Calu3 (cell line): ENCODE results near the gene KIZ. TPM values are rescaled to one million over a fixed set of nuclear protein-coding genes. Genes with fewer than 3 reads are reported as not detected.

Experiments used
- BruUV-seq: library from RNA; stranded (reverse); fragments of 400-500 nt; replicated peaks from 2 replicates; lab custom pipeline; 2021; lab: Mats Ljungman, UMichigan
- CTCF ChIA-PET: fragments of 300-600 bp; sonication (Branson Sonifier 250); formaldehyde crosslinking; loops from one replicate; lab custom pipeline; 2022; ENCODE audit warnings: antibody characterized with exemption; lab: Charles Lee
- DNase-seq: peaks from one replicate; pipeline ENCODE4 v3.0.0; 2022
- H3K27ac Mint-ChIP-seq: one replicate; pipeline ENCODE4 v1.8.0; 2022; ENCODE audit warnings: mixed read lengths; ENCODE audit not compliant: unreplicated experiment
- H3K27me3 Mint-ChIP-seq: one replicate; pipeline ENCODE4 v1.8.0; 2022; ENCODE audit warnings: mixed read lengths; ENCODE audit not compliant: unreplicated experiment
- H3K36me3 Mint-ChIP-seq: one replicate; pipeline ENCODE4 v1.8.0; 2022; ENCODE audit warnings: mild to moderate bottlenecking, moderate library complexity, mixed read lengths; ENCODE audit not compliant: insufficient read depth, unreplicated experiment
- H3K4me1 Mint-ChIP-seq: one replicate; pipeline ENCODE4 v1.8.0; 2022; ENCODE audit warnings: mild to moderate bottlenecking, low read depth, mixed read lengths; ENCODE audit not compliant: unreplicated experiment
- H3K4me3 Mint-ChIP-seq: one replicate; pipeline ENCODE4 v1.8.0; 2022; ENCODE audit warnings: mild to moderate bottlenecking, low read depth, moderate library complexity, mixed read lengths; ENCODE audit not compliant: unreplicated experiment
- H3K9me3 Mint-ChIP-seq: one replicate; pipeline ENCODE4 v1.8.0; 2022; ENCODE audit warnings: low read depth, mixed read lengths; ENCODE audit not compliant: unreplicated experiment
- intact Hi-C: fragments of 100-400 bp; cut with micrococcal nuclease; formaldehyde crosslinking; loops from one replicate; pipeline ENCODE4 v1.10.0; 2022; ENCODE audit not compliant: unreplicated experiment
- total RNA-seq: library from RNA; stranded (reverse); gene quantifications from 2 replicates; pipeline ENCODE4 v1.2.3, GENCODE V29; 2022
- TF ChIP-seq, protein P1 (sequence below): fragments of 200-600 bp; IDR thresholded peaks from one replicate; pipeline ENCODE4 v1.8.0; 2022; ENCODE audit warnings: antibody characterized with exemption; ENCODE audit not compliant: unreplicated experiment

KIZ gene
- total RNA-seq, 1 experiment from 2014 or later: 3.3 TPM

DNA sequence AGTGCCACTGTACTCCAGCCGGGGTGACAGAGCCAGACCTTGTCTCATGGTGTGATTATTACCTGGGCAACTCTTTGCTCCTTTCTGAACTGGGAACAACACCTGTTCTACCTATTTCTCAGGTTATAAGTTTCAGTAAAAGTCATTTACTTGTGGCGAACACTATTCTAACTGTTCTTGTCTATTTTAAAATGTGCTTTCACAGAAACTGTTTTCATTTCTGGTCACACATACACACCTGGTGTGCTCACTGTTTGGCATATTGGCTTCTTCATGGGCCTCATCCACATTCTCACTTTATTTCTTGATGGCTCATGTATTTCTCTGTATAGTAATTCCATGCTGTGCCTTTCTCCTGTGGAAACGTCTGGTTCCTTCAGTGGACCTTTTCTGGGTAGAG lies 146.8 kb downstream of the KIZ start:
- H3K27me3 Mint-ChIP-seq: peaks cover 12% of the 10 kb centered on the region
- H3K4me3 Mint-ChIP-seq: no peak overlapping the region
- intact Hi-C loops: no loop called here

DNA sequence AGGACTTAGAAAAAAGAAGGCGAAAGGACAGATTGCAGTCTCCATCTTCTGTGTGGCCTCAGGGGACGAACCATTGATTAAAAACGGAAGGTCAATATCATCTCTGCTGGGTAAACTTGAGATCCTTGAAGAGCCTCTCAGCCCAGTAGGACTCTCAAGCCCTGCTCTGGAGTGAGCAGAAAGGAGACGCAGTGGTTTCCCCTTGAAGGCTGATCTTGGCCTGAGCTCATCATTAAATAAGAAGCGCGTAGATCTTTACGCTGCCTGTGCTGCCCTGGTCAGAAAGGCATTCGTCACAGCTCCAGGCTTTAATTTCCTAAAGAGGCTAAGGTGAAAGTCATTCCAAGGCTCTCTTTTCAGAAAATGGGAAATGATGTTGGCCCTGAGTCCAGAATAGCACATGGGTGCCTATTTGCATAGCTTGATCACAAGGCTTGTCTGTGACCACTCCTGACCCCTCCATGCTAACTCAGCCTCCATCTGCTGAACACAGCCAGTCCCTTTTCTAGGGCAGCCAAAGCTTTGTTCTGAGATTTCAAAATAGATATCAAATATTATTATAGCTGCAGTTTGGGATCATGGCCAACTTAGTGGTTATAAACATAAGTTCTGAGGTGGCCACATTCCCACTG lies 148.0 kb downstream of the KIZ start:
- H3K4me1 Mint-ChIP-seq: no peaks in the 10 kb centered on the region
- no peaks in the 10 kb centered on the region for H3K36me3 Mint-ChIP-seq
- intact Hi-C loops: no loop called here
- DNase-seq: no peak
- TF ChIP-seq, protein P1, sequence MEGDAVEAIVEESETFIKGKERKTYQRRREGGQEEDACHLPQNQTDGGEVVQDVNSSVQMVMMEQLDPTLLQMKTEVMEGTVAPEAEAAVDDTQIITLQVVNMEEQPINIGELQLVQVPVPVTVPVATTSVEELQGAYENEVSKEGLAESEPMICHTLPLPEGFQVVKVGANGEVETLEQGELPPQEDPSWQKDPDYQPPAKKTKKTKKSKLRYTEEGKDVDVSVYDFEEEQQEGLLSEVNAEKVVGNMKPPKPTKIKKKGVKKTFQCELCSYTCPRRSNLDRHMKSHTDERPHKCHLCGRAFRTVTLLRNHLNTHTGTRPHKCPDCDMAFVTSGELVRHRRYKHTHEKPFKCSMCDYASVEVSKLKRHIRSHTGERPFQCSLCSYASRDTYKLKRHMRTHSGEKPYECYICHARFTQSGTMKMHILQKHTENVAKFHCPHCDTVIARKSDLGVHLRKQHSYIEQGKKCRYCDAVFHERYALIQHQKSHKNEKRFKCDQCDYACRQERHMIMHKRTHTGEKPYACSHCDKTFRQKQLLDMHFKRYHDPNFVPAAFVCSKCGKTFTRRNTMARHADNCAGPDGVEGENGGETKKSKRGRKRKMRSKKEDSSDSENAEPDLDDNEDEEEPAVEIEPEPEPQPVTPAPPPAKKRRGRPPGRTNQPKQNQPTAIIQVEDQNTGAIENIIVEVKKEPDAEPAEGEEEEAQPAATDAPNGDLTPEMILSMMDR: no peak
- H3K4me3 Mint-ChIP-seq: no peak overlapping the region
- H3K27me3 Mint-ChIP-seq: peaks cover 12% of the 10 kb centered on the region
- CTCF ChIA-PET: no interaction called here
- H3K9me3 Mint-ChIP-seq: no peaks in the 10 kb centered on the region
- no TSS peak for BruUV-seq
- H3K27ac Mint-ChIP-seq: no peak overlapping the region

More for the DNA sequence above, 146.8 kb downstream of the KIZ start:
- H3K27ac Mint-ChIP-seq: no peak overlapping the region
- CTCF ChIA-PET: interaction anchor here (0.6 kb wide), 1 partner anchor 641 kb away, joined by 3 read pairs; no protein-coding TSS in a partner anchor
- no peaks in the 10 kb centered on the region for H3K9me3 Mint-ChIP-seq
- TF ChIP-seq, protein P1: no peak
- no TSS peak for BruUV-seq
- no peaks in the 10 kb centered on the region for H3K4me1 Mint-ChIP-seq
- DNase-seq: no peak
- H3K36me3 Mint-ChIP-seq: no peaks in the 10 kb centered on the region

DNA sequence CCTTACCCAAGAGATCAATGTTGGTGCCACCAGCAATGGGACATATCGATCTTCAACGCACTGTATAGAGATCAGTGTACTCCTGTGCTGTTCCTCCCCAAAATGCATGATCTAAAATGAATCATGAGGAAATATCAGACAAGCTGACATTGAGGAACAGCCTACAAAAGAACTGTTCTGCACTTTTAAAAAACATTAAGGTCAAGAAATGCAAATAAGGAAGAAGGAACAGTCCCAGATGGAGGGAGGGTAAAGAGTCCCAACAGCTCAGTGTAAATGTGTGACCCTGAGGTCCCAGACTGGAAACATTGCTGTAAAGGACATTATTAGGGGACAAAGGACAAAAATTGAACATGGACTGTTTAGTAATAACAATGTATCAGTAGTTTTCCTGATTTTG lies 152.9 kb downstream of the KIZ start:
- Mint-ChIP-seq H3K27me3 (no peaks in the 10 kb centered on the region), H3K9me3 (no peaks in the 10 kb centered on the region), H3K27ac (no peak overlapping the region), H3K4me1 (no peaks in the 10 kb centered on the region), H3K36me3 (no peaks in the 10 kb centered on the region), H3K4me3 (no peak overlapping the region)
- no TSS peak for BruUV-seq
- CTCF ChIA-PET: no interaction called here
- TF ChIP-seq, protein P1: no peak
- no peak for DNase-seq
- intact Hi-C loops: no loop called here

DNA sequence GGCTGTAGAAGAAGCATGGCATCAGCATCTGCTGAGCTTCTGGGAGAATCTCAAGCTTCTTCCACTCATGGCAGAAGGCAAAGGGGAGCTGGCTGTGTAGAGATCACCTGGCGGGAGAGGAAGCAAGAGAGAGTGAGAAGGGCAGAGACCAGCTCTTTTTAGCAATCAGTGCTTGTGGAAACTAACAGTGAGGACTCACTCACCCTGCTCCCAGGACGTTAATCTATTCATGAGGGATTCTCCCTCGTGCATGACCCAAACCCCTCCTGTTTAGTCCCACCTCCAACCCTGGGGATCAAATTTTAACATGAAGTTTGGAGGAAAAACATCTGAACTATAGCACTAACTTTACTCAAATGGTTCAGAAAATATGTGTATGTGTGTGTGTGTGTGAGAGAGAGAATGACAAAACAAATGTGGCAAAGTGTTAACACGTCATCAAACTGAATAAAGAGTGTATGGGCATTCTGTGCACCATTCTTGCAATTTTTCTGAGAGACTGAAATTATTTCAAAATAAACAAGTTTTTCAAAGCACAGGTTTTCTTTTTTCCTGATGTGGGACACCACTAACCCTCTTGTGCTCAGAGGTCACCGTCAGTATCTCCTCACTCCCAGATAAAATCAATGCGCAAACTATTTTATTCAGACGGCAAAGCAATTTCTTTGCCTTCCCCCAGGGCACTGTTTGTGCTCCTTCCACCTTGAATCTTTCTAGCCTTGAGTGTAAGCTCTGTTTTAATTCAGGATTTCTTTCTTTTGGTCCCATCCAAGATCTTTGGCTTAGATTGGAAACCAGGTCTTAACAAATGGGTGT lies 154.0 kb downstream of the KIZ start:
- Mint-ChIP-seq H3K9me3 (no peaks in the 10 kb centered on the region), H3K4me3 (no peak overlapping the region), H3K4me1 (no peaks in the 10 kb centered on the region), H3K27me3 (no peaks in the 10 kb centered on the region), H3K27ac (no peak overlapping the region), H3K36me3 (no peaks in the 10 kb centered on the region)
- BruUV-seq: no TSS peak
- TF ChIP-seq, protein P1: no peak
- CTCF ChIA-PET: no interaction called here
- intact Hi-C loops: no loop called here
- DNase-seq: no peak
